Fibroblast of peridontal ligament (primary cell): ENCODE data around the gene SYNDIG1.

Source experiments
- DNase-seq: peaks from one replicate; pipeline ENCODE4 v3.0.0-alpha.2; 2010; ENCODE audit errors: extremely low read depth

SYNDIG1 gene

DNA sequence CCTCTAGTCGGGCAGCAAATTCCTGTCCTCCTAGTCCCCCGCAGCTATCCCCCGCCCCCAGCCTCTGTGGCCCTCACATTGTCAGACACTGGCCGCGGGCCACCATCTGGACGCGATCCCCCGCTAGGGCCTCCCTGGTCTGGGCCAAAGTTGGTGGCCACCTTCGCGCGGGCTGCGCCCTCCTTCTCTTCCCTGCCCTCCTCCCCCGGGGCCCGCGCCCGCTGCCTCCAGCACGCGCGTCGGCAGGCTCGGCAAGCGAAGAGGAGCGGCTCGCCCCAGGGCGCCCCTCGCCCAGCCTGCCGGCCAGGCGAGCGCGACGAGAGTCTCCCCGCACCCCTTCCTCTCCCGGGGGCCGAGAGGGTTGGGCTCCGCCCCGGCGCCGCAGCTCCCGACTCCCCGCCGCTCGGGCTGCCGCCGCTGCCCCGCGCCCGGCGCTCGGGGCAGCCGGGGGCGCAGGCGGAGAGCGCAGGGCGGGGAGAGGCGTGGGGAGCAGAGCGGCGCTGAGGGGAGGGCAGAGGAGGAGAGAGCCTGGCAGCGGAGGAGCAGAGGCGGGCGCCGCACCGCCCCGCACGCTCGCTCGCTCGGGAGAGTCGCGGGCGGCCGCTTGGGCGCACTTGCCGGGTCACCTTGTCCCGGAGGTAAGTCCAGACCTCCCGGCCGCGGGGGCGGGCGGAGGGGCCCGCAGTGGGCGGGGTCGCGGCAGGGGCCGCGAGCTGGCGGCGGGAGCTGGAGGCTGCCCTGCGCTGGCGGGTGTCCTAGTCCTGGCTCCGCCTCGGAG lies at the start of gene SYNDIG1:
Gene SYNDIG1 (plus strand): TSS at position 514 of the 778 bp plus-strand sequence. CDS start 73,469 bp downstream, outside the sequence.
- no peak for DNase-seq

DNA sequence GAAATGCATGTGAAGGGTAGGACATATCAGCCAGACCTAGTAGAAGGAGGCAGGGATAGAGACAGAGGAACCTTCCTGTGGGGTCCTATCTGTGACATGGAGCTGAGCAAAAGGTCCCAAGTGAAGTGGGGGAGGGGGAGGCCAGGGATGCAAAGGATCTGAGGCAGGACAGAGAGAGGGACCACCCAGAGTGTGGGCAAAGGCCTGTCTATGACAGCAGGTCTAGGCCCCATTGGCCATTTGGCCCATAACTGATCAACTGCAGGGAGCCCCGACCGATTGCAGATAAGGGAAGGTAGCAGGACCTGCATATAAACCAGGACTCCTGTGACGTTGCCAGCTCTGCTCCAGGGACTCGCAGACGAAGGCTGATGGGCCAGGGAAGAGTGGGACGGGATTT lies 49.6 kb upstream of the SYNDIG1 start:
- DNase-seq = no peak

DNA sequence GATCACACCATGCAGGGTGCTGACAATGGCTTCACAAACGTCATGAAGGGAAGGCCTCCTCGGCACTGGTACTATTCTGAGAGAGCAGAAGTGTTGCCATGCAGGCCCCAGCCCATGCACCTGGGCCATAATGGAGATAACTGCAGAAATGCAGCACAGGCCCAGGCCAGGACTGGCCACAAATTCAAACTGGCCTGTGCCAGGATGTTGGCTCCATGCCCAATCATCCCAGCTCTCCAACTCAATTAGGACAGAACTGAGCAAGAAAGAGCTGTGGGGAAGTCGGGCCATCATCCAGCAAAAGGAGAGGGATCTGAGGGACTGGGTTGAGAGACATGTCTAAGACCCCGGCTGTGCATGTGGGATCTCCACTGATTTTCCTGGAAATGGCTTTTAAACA lies 48.9 kb upstream of the SYNDIG1 start:
- DNase-seq = no peak

DNA sequence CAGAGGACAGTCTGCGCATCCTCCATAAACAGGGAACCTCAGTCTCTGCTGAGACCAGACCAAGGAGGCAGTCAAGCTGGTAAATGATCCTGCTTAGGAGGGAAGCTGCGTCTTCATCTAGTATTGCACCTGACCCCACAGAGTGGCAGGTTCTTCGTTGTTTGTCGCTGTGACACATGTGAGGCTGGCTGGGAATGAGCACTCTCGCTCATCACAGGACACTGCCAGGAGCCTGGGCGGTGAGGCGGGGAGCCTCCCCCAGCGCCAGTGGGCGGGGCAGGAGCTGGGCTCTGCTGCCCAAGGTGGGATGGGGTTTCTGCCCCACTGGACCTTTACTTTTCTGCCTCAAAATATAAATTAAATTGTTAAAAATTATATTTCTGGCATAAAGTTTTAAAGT lies 48.4 kb upstream of the SYNDIG1 start:
- DNase-seq = no peak

DNA sequence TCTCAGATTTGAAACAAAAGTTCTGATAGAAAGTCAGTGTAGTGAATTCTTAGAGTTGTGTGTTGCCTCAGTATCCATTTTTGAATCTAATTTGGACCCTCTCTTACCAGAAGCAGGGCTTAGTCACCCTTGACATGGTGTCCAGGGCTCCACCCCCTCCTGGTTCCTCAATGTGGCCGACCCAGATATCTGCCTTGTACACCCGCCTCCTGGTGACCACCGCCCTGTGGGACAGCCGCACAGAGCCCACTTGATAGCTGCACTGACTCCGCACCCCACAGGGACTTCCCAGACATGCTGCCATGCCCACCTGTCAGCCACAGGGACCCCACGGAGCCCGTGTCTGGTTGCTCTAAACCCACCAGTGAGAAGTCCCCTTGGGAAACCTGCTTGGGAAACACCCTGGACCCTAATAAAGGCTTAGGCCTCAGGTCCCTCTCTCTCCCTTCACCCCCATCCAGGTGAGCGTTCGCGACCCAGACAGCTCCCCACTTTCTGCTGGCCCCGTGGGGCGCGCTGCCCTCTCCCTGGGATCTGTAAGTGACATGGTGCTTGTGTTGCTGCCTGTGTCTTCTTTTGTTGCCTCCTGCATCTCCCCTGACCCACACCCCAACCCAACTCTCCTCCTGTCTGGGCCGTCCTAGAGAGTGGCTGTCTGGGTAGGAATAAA lies 47.2 kb upstream of the SYNDIG1 start:
- no peak for DNase-seq

DNA sequence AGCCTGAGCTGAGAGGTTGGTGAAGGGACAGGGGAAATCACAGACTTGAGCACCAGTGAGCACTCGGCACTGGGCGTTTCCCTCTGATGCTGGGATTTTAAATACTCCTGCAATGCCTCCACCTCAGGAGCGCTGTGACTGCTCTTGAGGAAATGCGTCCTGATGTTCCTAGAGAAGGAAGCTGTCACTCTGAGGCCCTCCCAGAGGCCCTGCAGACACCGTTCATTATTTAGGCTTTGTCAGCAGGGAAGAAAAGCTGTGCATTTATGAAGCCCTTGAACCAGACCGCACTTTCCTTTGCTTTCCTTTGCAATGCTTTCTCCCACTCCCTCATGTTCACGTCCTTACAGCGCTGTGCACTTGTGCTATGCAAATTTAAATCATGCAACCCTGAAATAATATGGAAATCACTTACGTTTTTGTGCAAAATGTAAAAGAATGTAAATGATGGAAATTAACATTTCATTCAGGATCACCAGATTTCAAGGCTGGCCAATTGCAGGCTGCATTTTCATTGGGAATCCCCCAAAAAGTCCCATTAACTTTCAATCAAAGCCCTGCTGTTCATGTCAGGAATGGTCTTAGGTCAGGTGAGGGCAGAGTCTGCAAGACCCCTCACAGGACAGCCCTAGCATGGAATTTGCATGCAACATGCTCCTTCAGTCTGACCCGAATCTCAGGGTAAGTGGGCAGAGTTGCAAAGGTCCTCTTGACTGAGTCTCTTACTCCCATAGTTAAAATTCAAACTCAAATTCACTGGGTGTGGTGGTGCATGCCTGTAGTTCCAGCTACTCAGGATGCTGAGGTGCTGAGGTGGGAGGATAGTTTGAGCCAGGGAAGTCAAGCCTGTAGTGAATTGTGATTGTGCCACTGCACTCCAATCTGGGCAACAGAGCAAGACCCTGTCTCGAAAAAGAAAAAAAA lies 45.8 kb upstream of the SYNDIG1 start:
- no peak for DNase-seq

DNA sequence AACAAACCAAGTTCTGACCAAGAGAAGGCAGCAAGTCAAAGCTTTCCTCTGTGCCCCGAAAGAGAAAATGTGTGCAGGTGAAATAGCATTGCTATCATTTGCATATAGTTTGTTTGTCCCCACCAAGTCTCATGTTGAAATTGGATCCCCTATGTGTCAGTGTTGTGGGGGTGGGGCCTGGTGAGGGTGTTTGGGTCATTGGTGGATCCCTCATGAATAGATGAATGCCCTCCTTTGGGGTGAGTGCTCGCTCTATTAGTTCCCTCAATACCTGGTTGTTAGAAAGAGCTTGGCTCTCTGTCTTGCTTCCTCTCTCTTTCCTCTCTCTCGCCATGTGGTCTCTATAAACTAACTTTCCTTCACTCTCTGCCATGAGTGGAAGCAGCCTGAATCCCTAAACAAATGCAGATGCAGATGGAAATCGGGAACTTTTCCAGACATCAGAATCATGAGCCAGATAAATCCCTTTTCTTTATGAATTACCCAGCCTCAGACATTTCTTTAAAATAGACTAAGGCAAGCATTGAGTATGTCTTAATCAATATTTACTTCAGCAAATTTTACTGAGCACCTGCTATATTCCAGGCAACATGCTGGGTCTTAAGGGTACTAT lies 43.8 kb upstream of the SYNDIG1 start:
- DNase-seq = no peak

DNA sequence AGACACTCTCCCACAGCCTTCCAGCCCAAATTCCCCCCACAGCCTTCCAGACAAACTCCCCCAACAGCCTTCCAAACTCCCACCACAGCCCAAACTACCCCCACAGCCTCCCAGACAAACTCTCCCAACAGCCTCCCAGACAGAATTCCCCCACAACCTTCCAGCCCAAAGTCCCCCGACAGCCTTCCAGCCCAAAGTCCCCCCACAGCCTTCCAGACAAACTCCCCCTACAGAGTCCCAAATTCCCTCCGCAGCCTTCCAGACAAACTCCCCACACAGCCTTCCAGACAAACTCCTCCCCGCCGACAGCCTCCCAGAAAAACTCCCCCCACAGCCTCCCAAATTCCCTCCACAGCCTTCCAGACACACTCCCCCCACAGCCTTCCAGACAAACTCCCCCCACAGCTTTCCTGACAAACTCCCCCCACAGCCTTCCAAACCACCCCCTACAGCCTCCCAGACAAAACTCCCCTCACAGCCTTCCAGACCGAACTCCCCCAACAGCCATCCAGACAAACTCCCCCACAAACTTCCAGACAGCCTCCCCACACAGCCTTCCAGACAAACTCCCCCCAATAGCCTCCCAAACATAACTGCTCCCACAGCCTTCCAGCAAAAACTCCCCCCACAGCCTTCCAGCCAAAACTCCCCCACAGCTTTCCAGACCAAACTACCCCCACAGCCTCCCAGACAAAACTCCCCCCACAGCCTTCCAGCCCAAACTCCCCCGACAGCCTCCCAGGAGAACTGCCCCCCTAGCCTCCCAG lies 38.0 kb upstream of the SYNDIG1 start:
- DNase-seq = no peak

DNA sequence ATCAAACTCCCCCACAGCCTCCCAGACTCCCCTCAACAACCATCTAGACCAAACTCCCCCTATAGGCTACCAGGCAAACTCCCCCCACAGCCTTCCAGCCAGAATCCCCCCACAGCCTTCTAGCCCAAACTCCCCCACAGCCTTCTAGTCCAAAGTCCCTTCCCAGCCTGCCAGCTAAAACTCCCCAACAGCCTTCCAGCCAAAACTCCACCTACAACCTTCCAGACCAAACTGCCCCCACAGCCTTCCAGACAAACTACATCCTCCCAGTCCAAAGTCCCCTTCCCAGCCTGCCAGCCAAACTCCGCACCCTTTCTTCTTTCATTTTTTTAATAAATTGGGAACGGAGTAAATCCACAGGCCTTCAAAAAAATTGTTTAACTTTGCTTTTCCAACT lies 37.4 kb upstream of the SYNDIG1 start:
- DNase-seq = no peak

DNA sequence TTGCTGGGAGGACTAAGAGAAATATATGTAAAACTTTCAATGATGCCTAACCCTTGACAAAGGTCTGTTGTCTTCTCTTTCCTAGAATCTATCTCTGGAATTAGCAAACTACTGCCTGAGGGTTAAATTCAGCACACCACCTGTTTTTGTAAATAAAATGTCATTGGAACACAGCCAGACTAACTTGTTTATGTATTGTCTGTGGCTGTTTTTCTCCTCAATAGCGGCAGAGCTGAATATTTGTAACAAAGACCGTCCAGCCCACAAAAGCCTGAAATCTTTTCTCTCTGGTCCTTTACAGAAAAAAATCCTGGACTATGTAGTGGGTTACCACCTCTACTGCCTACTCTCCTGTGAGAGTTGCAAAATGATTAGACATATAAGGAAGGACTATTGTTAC lies 33.3 kb upstream of the SYNDIG1 start:
- no peak for DNase-seq

DNA sequence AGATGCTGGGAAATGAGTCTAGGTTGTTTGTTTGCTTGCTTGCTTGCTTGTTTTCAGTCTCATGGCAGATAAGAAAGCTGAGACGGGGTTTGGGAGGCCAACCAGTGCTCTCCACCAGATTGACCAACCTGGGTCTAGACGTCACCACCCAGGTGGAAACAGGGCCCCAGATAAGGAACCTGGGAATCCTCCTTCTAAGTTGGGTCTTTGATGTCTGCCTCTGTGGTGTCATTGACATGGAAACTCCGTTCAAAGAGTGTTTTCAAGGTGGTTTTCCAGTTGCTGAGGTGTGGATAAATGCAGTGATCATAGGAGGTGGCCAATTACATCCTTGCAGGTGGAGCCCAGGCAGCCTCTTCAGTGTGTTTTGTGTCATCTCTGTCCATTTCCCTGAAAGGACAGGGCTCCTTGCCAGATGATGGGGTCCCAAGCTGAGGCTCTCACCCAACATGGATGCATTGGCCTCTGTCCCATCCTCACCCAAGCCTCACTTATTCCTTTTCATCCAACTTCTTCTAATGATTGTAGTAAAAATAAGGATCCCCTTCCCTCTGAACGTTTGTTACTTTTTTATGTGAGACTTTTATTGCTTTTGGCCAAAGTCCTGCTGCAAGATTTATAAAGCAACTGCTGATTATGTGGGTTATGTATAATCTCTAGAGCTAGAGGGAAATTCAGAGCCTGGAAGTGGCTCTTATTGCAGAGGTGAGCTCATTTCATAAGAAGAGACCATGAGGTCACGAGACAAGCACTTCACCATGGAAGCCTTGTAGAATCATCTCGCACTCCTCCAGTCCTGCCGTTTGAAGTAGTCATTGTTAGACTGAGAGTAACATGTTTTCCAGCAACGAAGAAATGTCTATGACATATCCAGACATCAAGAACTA lies 32.0 kb upstream of the SYNDIG1 start:
- DNase-seq = no peak

DNA sequence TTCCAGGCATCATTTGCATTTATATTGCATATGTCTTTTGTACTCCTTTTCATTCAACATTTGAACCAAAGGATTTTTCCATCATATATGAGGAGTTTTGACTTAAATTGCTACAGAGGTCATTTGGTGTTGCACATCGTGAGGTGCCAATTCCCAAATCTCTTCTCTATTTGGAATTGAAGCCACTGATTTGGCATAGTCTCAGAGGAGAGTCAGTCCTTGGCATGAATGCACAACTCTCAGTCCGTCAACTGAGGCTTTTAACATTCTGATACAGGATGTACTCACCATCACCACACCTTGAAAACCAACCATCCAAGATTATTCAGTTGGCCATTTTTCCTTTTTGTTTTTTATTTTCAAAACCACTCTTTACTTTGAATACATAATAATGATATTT lies 31.1 kb upstream of the SYNDIG1 start:
- DNase-seq = no peak

DNA sequence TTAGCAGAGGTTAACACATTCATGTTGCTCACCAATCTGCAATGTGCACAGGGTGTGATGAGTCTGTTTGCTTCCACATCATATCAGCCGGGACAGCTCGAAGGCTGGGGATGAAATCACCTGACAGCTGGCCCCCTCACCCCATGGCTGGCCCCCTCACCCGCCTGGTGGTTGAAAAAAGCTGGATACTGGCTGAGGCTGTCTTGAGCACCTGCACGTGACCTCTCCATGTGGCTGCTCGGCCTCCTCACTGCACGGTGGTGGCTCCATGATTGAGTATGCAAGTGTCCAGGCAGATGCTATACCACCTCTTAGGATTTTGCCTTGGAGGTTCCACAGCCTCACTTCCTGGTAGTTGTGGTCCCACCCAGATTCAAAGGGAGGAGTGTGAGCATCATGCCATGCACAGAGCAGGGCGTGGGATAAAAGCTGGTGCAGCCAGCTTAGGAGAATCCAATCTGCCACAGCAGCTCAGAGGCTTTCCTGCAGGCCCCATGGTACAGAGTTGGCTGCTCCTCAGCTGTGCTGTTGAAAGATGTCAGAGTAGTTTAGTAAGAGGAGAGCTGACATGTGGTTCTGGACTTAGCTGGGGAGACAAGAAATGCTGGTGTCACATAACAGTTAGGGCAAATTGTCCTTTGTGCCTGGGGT lies 29.6 kb upstream of the SYNDIG1 start:
- DNase-seq = no peak

DNA sequence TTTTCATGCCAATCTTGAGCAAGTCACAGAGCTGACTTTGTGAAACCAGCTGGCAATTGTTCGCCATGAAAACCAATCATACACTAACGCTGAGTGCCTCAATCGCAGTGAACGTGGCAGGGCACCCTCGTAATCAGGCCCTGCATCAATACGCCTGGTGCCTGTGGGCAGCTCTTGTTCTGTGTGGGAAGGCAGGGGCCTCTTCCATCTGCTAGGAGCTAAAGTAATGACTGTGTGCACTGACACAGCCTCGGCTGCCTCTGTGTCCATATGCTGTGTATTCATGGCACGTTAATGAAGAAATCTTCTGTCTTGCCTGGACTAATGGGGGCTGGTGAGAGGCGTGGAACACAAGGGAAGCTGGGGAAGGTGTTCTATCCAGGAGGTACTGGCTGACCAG lies 27.8 kb upstream of the SYNDIG1 start:
- DNase-seq = no peak

DNA sequence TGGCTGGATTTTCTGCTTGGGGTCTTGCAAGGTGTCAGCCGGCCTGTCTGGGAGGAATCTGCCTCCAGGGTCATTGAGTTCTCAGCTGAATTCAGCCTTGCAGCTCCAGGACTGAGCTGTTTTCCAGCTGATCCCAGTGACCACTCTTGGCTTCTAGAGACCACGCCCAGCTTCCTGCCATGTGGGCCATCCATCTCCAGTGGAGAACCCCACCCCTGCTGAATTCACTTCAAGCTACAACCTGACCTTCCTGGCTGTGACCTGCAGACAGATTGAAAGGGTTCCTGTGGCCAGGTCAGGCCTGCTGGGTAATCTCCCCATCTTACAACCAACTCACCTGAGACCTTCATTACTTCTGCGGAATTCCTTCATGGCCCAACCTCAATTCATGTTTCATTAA lies 26.5 kb upstream of the SYNDIG1 start:
- no peak for DNase-seq

DNA sequence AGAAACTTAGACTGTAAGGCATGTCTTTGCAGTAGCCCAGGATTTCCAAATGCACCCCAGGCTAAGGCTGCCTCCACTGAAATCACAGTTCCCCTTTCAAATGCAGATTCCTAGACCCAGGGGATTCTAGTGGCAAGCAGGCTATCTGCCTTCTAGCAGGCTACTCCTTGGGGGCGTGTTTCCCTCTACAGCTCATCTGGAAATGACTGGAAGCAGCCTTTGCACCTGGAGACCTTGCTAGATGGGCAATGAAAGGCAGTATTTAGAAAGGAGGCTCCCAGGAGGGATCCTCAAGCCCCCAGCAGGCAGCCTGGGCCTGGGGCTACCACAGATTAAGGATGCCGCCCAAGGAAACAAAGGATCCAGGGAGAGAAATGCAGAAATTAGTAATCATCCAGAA lies 26.0 kb upstream of the SYNDIG1 start:
- DNase-seq = no peak

DNA sequence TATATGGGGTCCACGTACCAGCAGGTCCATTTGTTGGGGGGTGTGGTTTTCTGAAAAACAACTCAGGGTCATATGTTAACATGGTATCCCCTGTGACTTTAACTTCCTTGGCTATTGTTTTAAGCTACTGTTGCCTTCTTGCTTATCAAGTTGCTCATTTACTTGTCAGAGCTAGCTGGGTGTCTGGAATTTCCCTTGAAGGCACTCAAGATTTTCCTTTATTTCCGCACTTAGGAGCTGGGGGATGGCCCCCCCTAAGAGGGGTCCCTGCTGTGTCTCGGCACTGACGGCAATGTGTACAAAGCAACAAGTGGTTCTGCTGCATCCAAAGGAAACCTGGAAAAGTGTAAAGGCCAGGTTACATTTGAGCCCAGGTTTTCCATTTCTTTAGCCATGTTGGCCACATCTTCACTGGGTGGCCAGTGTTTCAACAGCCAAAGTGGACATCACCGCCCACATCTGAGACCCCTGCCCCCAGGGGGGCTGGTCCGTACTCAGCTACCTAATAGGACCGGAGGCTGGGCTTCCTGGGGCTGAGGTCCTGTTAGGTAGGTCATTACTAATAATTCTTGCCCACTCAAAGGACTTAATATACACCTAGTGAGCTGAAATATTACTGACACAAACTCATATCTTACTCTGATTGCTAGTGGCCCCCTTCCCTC lies 24.8 kb upstream of the SYNDIG1 start:
- no peak for DNase-seq

DNA sequence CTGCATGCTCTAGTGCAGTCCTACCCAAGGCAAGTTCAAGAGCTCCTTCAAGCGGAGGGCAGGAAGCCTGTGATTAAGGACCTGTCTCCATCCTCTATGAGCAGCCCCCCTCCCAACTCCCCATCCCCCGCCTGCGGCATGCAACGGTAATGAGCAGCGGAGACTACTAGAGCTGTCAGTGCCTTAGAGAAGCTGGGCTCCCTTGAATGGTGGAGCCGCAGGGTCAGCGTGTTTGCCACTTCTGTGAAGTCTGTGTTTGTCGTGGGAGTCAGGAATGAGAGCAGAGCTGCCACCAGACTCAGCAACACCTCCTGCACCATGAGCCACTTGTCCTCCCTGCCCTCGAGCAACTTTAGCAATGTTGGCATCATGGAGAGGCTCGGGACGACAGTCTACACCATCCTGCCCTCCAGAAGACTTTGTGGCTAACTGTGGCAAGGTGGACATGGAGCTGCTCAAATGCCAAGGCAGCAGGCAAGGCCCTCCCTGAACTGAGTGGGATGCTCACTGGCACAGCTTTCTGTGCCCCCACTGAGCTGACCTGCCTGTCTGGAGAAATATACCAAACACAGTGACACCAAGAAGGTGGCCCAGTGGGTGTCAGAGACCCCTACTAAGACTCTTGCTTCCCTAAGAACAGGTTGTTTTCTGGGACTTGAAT lies 23.8 kb upstream of the SYNDIG1 start:
- no peak for DNase-seq

DNA sequence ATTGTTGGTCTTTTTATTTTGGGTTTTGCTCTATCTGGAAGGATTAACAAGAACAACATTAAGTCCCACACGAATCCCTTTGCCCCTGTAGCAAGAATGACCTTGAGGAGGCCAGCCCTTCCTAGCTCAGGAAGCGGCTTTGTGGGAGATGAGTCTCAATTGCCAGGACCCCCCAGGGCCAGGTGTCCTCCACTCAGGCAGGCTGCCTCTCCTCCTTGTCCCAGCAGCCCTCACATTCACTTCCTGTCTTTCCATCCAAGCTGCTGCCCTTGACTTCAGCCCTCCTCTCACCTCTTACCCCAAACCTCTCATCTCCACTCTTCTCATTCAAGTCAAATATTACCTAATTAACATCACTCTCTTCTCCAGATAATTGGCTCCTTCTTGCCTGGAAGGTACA lies 22.6 kb upstream of the SYNDIG1 start:
- DNase-seq = no peak
